HL-60 (cell line): ENCODE results near the gene CFAP46.

ENCODE experiments used
- DNase-seq, 2 experiments: peaks; one replicate each; pipeline ENCODE4 v3.0.0-alpha.2; 2010 to 2020; ENCODE audit warnings: low read depth in 1 of 2, low spot score in 1 of 2
- H3K27ac ChIP-seq: fragments of 250-450 bp; sonication (Bioruptor Pico); replicated peaks from 2 replicates; pipeline ENCODE4 v1.5.1; 2020; ENCODE audit warnings: mild to moderate bottlenecking, moderate library complexity
- H3K27me3 ChIP-seq: fragments of 250-450 bp; sonication (Bioruptor Pico); 2 replicates; pipeline ENCODE4 v1.5.1; 2021; ENCODE audit warnings: mild to moderate bottlenecking, moderate library complexity; ENCODE audit not compliant: insufficient read depth, poor library complexity, severe bottlenecking
- H3K4me3 ChIP-seq: replicated peaks from 2 replicates; pipeline ENCODE4 v1.5.1; 2011; ENCODE audit warnings: mild to moderate bottlenecking, control low read depth, low read length; ENCODE audit not compliant: insufficient read depth
- GABPA ChIP-seq: IDR thresholded peaks from 2 replicates; pipeline ENCODE4 v1.6.1; 2012; ENCODE audit warnings: low read depth
- POLR2AphosphoS5 ChIP-seq: IDR thresholded peaks from 2 replicates; pipeline ENCODE4 v1.6.1; 2012; ENCODE audit warnings: low read depth
- SPI1 ChIP-seq: IDR thresholded peaks from 2 replicates; pipeline ENCODE4 v1.6.1; 2012; ENCODE audit warnings: low read depth, mild to moderate bottlenecking, borderline replicate concordance
- TF ChIP-seq, protein P1 (sequence below): IDR thresholded peaks from one replicate; pipeline ENCODE4 v1.5.1; 2011; ENCODE audit warnings: low read length, control low read depth, inconsistent platforms; ENCODE audit not compliant: insufficient read depth
- TF ChIP-seq, protein P2 (sequence below): IDR thresholded peaks from 2 replicates; pipeline ENCODE4 v1.6.1; 2012; ENCODE audit warnings: low read depth; ENCODE audit not compliant: insufficient replicate concordance

The CFAP46 gene

DNA sequence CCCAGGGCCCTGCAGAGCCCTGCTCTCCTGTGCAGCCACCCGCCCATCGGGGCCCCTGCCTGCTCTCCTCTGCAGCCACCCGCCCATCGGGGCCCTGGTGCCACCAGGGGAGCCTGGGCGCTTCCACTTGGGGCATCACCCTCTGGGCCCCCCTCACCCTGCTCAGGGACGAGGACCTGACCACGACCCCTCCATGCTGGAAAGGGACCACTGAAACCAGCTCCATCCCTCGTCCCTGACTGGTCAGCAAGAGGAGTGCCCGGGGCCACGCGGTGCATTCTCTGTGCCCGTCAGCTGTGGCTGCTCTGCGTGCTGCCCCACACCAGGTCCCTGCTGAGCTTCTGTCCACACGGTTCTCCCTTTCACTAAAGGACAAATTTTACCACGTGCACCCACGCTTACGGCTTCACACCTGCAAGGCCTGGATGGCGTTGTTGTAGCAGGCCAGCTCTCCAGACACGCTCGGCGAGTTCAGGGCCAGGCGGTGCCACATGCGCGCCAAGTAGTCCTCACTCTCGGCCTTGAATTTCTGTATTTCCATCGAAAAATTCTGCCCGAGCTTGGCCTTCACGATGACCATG, 57.6 kb downstream of the CFAP46 start:
- Histone ChIP-seq H3K4me3 (no peak overlapping the region), H3K27me3 (peaks cover 7% of the 10 kb centered on the region), H3K27ac (no peak overlapping the region)
- TF ChIP-seq, protein P1, sequence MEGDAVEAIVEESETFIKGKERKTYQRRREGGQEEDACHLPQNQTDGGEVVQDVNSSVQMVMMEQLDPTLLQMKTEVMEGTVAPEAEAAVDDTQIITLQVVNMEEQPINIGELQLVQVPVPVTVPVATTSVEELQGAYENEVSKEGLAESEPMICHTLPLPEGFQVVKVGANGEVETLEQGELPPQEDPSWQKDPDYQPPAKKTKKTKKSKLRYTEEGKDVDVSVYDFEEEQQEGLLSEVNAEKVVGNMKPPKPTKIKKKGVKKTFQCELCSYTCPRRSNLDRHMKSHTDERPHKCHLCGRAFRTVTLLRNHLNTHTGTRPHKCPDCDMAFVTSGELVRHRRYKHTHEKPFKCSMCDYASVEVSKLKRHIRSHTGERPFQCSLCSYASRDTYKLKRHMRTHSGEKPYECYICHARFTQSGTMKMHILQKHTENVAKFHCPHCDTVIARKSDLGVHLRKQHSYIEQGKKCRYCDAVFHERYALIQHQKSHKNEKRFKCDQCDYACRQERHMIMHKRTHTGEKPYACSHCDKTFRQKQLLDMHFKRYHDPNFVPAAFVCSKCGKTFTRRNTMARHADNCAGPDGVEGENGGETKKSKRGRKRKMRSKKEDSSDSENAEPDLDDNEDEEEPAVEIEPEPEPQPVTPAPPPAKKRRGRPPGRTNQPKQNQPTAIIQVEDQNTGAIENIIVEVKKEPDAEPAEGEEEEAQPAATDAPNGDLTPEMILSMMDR: no peak
- TF ChIP-seq POLR2AphosphoS5 (no peak), GABPA (no peak), SPI1 (no peak)
- TF ChIP-seq, protein P2, sequence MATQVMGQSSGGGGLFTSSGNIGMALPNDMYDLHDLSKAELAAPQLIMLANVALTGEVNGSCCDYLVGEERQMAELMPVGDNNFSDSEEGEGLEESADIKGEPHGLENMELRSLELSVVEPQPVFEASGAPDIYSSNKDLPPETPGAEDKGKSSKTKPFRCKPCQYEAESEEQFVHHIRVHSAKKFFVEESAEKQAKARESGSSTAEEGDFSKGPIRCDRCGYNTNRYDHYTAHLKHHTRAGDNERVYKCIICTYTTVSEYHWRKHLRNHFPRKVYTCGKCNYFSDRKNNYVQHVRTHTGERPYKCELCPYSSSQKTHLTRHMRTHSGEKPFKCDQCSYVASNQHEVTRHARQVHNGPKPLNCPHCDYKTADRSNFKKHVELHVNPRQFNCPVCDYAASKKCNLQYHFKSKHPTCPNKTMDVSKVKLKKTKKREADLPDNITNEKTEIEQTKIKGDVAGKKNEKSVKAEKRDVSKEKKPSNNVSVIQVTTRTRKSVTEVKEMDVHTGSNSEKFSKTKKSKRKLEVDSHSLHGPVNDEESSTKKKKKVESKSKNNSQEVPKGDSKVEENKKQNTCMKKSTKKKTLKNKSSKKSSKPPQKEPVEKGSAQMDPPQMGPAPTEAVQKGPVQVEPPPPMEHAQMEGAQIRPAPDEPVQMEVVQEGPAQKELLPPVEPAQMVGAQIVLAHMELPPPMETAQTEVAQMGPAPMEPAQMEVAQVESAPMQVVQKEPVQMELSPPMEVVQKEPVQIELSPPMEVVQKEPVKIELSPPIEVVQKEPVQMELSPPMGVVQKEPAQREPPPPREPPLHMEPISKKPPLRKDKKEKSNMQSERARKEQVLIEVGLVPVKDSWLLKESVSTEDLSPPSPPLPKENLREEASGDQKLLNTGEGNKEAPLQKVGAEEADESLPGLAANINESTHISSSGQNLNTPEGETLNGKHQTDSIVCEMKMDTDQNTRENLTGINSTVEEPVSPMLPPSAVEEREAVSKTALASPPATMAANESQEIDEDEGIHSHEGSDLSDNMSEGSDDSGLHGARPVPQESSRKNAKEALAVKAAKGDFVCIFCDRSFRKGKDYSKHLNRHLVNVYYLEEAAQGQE: no peak
- DNase-seq: no peak

DNA sequence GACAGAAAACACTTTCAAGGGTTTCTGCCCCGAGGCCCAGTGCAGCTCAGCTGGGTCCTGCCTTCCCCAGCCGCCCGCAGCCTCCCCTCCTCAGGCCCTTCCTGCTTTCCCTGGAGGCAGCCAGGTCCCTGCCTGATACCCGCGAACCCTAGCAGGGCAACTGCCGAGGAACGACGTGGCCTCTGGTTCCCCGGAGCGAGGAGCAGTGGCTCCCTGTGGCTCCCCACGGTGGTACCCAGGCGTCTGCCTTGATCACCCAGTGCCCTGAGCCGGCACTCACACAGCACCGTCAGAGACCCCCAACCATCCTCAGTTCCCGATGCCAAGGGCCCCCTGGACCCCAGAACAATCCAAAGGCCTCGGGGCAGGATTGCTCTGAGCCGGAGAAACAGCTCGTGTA, 58.3 kb downstream of the CFAP46 start:
- TF ChIP-seq POLR2AphosphoS5 (no peak), GABPA (no peak), SPI1 (no peak)
- TF ChIP-seq, protein P2: no peak
- TF ChIP-seq, protein P1: no peak
- no peak for DNase-seq

DNA sequence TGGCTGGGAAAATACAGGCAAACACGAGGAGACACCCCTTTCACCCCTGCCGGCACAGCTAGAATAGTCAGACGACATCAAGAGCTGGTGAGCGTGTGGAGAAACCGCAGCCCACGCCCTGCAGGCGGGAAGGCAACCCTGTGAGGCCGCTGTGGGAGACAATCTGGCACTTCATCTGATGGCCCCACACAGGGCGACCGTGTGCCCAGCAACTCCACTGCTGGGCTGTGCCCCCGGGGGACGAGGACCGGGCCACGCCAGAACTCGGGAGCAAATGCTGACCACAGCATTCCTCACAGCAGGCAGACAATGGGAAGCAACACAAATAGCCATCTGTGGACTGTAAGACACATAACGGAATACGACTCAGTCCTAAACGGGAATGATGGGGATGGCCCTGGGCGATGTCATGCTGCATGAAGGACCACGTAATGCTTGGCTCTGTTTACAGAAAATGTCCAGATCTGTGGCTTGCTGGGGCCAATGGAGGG, 58.9 kb downstream of the CFAP46 start:
- DNase-seq: no peak
- no peak overlapping the region for H3K4me3 ChIP-seq
- peaks cover 11% of the 10 kb centered on the region for H3K27me3 ChIP-seq
- no peak overlapping the region for H3K27ac ChIP-seq
- TF ChIP-seq SPI1 (no peak), POLR2AphosphoS5 (no peak), GABPA (no peak)
- TF ChIP-seq, protein P1: no peak
- TF ChIP-seq, protein P2: no peak

More for the DNA sequence above, 58.3 kb downstream of the CFAP46 start:
- Histone ChIP-seq H3K27ac (no peak overlapping the region), H3K27me3 (peaks cover 11% of the 10 kb centered on the region), H3K4me3 (no peak overlapping the region)
